AG04449 (cell line): ENCODE measurements around the gene ATG9B.
A peak's percentile ranks its signal among the peaks of the same experiment; 100 is the strongest.

ENCODE experiments used
- CTCF ChIA-PET: fragments of 350-600 bp; formaldehyde crosslinking; extraction: SDS; loops from one replicate; lab custom pipeline; 2021; ENCODE audit warnings: antibody characterized with exemption; lab: Yijun Ruan, JAX
- POLR2A ChIA-PET: fragments of 400-600, 350-600 bp; formaldehyde crosslinking; extraction: SDS; loops from one replicate; lab custom pipeline; 2020; ENCODE audit warnings: antibody characterized with exemption, inconsistent platforms; lab: Yijun Ruan, JAX
- DNase-seq: peaks from one replicate; pipeline ENCODE4 v3.0.0-alpha.2; 2010; ENCODE audit warnings: low read depth, low spot score
- H3K4me3 ChIP-seq: 2 replicates; pipeline ENCODE4 v1.5.1; 2011; ENCODE audit warnings: low read depth, mild to moderate bottlenecking, control low read depth, low read length
- CTCF ChIP-seq: IDR thresholded peaks from one replicate; pipeline ENCODE4 v1.5.1; 2011; ENCODE audit warnings: mild to moderate bottlenecking, moderate library complexity, low read length, control low read depth, inconsistent platforms; ENCODE audit not compliant: insufficient read depth; ENCODE audit errors: missing control alignments

The ATG9B gene

GRCh38 chr7:150967349-150967748 lies 56.9 kb downstream of the ATG9B start:
- no peak for DNase-seq
- ChIA-PET CTCF (interaction anchor here (1.0 to 5.5 kb wide), 6 partner anchors 7 to 145 kb away, joined by 3 to 41 read pairs (median 3); no protein-coding TSS in a partner anchor), POLR2A (no interaction called here)
- TF ChIP-seq CTCF, result no peak
- no peak overlapping the region for H3K4me3 ChIP-seq

- POLR2A ChIA-PET, result no interaction called here
- peak; percentile 13 for TF ChIP-seq CTCF
- H3K4me3 ChIP-seq, result no peak overlapping the region
- no peak for DNase-seq
- CTCF ChIA-PET, result interaction anchor here (1.5 to 7.8 kb wide), 4 partner anchors 12 to 145 kb away, joined by 5 to 87 read pairs (median 8); no protein-coding TSS in a partner anchor
Observed at GRCh38 chr7:150966002-150966401, 58.3 kb downstream of the ATG9B start.

- no peak for TF ChIP-seq CTCF
- no peak overlapping the region for H3K4me3 ChIP-seq
- DNase-seq, result no peak
- POLR2A ChIA-PET, result no interaction called here
- CTCF ChIA-PET, result interaction anchor here (1.1 to 7.8 kb wide), 6 partner anchors 11 to 155 kb away, joined by 3 to 87 read pairs (median 6); no protein-coding TSS in a partner anchor
Observed at GRCh38 chr7:150965273-150965830, 58.9 kb downstream of the ATG9B start.
